GM19023 (cell line): Measurements from ENCODE around the gene HSPA1A.

Experiments
- ATAC-seq: cut with Tn5 transposase; IDR thresholded peaks from one replicate; pipeline ENCODE4 v1.9.1; 2021; ENCODE audit warnings: mild to moderate bottlenecking, moderate library complexity; ENCODE audit not compliant: unreplicated experiment

Gene HSPA1A

GRCh38 chr6:31815025-31815838 lies at the start of gene HSPA1A, which contains the start of gene HSPA1L:
TSS of gene HSPA1A (plus strand) at chr6:31815543. CDS start at chr6:31815757, 214 bp downstream.
TSS of gene HSPA1L (minus strand) at chr6:31815283. CDS start at chr6:31811972, 3,311 bp downstream.
- peak; percentile 60 for ATAC-seq

GRCh38 chr6:31765559-31765909 lies 49.8 kb upstream of the HSPA1A start:
- ATAC-seq, result no peak

- ATAC-seq, result no peak
Measured at GRCh38 chr6:31765910-31766794, 49.2 kb upstream of the HSPA1A start.

- ATAC-seq, result no peak
Measured at GRCh38 chr6:31767096-31767645, 48.2 kb upstream of the HSPA1A start.

GRCh38 chr6:31768363-31769257 lies 46.7 kb upstream of the HSPA1A start:
- no peak for ATAC-seq

- ATAC-seq, result no peak
Measured at GRCh38 chr6:31769684-31770371, 45.5 kb upstream of the HSPA1A start.

GRCh38 chr6:31770860-31771259 lies 44.5 kb upstream of the HSPA1A start:
- ATAC-seq, result no peak

- ATAC-seq, result no peak
Measured at GRCh38 chr6:31771992-31772358, 43.4 kb upstream of the HSPA1A start.

GRCh38 chr6:31775184-31775583 lies 40.2 kb upstream of the HSPA1A start:
- ATAC-seq, result no peak

GRCh38 chr6:31775633-31776484 lies 39.5 kb upstream of the HSPA1A start:
- ATAC-seq, result no peak

- ATAC-seq, result no peak
Measured at GRCh38 chr6:31776485-31776988, 38.8 kb upstream of the HSPA1A start.

- ATAC-seq, result peak; percentile 56
Measured at GRCh38 chr6:31776989-31777666, 38.2 kb upstream of the HSPA1A start, which contains the start of gene VWA7. TSS of gene VWA7 (minus strand) at chr6:31777328. CDS start at chr6:31776779, 549 bp downstream.

- ATAC-seq, result no peak
Measured at GRCh38 chr6:31777667-31778050, 37.7 kb upstream of the HSPA1A start.

GRCh38 chr6:31778193-31778592 lies 37.1 kb upstream of the HSPA1A start:
- ATAC-seq, result no peak

- no peak for ATAC-seq
Measured at GRCh38 chr6:31778999-31779885, 36.1 kb upstream of the HSPA1A start.

- ATAC-seq, result no peak
Measured at GRCh38 chr6:31779908-31780307, 35.4 kb upstream of the HSPA1A start.
